AG09319 (cell line): ENCODE measurements around the gene MED27.

ENCODE experiments used
- DNase-seq: peaks from one replicate; pipeline ENCODE4 v3.0.0-alpha.2; 2010; ENCODE audit warnings: low read depth; ENCODE audit errors: extremely low read depth
- CTCF ChIP-seq: IDR thresholded peaks from 2 replicates; pipeline ENCODE4 v1.5.1; 2011; ENCODE audit warnings: low read depth, mild to moderate bottlenecking, inconsistent platforms, low read length, moderate library complexity

Gene MED27

GRCh38 chr9:132008855-132009812 lies 70.5 kb downstream of the MED27 start:
- no peak for DNase-seq
- no peak for TF ChIP-seq CTCF

- TF ChIP-seq CTCF: no peak
- DNase-seq: no peak
Measured at GRCh38 chr9:132008184-132008803, 71.4 kb downstream of the MED27 start.

- no peak for TF ChIP-seq CTCF
- no peak for DNase-seq
Measured at GRCh38 chr9:132007371-132008025, 72.2 kb downstream of the MED27 start.

- no peak for TF ChIP-seq CTCF
- DNase-seq: no peak
Measured at GRCh38 chr9:132006677-132007370, 72.8 kb downstream of the MED27 start.

GRCh38 chr9:132005899-132006298 lies 73.8 kb downstream of the MED27 start:
- no peak for DNase-seq
- no peak; the same call in 1 of the 2 replicates for TF ChIP-seq CTCF

- DNase-seq: no peak
- TF ChIP-seq CTCF: no peak
Measured at GRCh38 chr9:132004323-132004722, 75.3 kb downstream of the MED27 start.
